HCT116 (cell line): ENCODE data around the gene C14orf180. TPM values are rescaled to one million over a fixed set of nuclear protein-coding genes. Genes with fewer than 3 reads are reported as not detected.

Source experiments
- ATAC-seq: fragments of 200-7000 bp; cut with Tn5 transposase; 2 replicates; pipeline ENCODE4 v1.9.1; 2020; ENCODE audit warnings: mild to moderate bottlenecking, moderate library complexity
- BruUV-seq: library from RNA; stranded (reverse); fragments of 400-500 nt; replicated peaks from 2 replicates; lab custom pipeline; 2021; lab: Mats Ljungman, UMichigan
- CTCF ChIA-PET: fragments of 300-600 bp; sonication (Branson Sonifier 250); formaldehyde crosslinking; loops from one replicate; lab custom pipeline; 2021; ENCODE audit warnings: antibody characterized with exemption; lab: Charles Lee
- POLR2A ChIA-PET: fragments of 300-600, 350-600 bp; sonication (Branson Sonifier 250); formaldehyde crosslinking; loops from one replicate; lab custom pipeline; 2021; ENCODE audit warnings: antibody characterized with exemption; lab: Charles Lee
- RAD21 ChIA-PET, 2 experiments: fragments of 300-600 bp; sonication (Branson Sonifier 250); formaldehyde crosslinking; loops; one replicate each; lab custom pipeline; 2023; ENCODE audit warnings: low total read pairs in 2 of 2; ENCODE audit not compliant: uncharacterized antibody in 2 of 2, unreplicated experiment in 2 of 2, low non-redundant PET in 1 of 2; lab: Charles Lee
- DNase-seq: peaks from one replicate; pipeline ENCODE4 v3.0.0-alpha.2; 2010; ENCODE audit warnings: low read depth, low spot score
- H2AFZ ChIP-seq: fragments of 200-600 bp; shearing (Covaris generic), sonication (generic); 2 replicates; pipeline ENCODE4 v1.6.1; 2017; ENCODE audit warnings: low read depth, mixed run types, mixed read lengths, antibody characterized with exemption, low read length; ENCODE audit not compliant: poor library complexity, severe bottlenecking
- H3K27ac ChIP-seq: 2 replicates; pipeline ENCODE4 v1.5.1; 2012; ENCODE audit warnings: low read depth, low read length
- H3K27me3 ChIP-seq: fragments of 200-600 bp; sonication (generic); 2 replicates; pipeline ENCODE4 v1.6.1; 2016; ENCODE audit warnings: mixed run types, low read length, mixed read lengths; ENCODE audit not compliant: insufficient read depth
- H3K36me3 ChIP-seq, 2 experiments: fragments of 200-500 bp in 1 of 2; fragments of 200-600 bp in 1 of 2; sonication (Bioruptor generic) in 1 of 2; sonication (generic) in 1 of 2; 2 replicates each; pipeline versions ENCODE4 v1.5.1 to v1.6.1; 2014 to 2016; ENCODE audit warnings: low read length in 2 of 2, inconsistent platforms in 1 of 2, mixed read lengths in 1 of 2, mixed run types in 1 of 2; ENCODE audit not compliant: insufficient read depth in 2 of 2, control insufficient read depth in 1 of 2
- H3K4me1 ChIP-seq, 2 experiments: fragments of 200-600 bp in 1 of 2; sonication (generic) in 1 of 2; 2 replicates each; pipeline versions ENCODE4 v1.5.1 to v1.6.1; 2012 to 2017; ENCODE audit warnings: low read length in 2 of 2, inconsistent platforms in 1 of 2, mild to moderate bottlenecking in 1 of 2, mixed read lengths in 1 of 2, mixed run types in 1 of 2, moderate library complexity in 1 of 2; ENCODE audit not compliant: insufficient read depth in 2 of 2, control insufficient read depth in 1 of 2
- H3K4me2 ChIP-seq: fragments of 200-600 bp; sonication (generic); 2 replicates; pipeline ENCODE4 v1.6.1; 2017; ENCODE audit warnings: mixed run types, low read length, mixed read lengths
- H3K4me3 ChIP-seq, 2 experiments: fragments of 200-600 bp in 1 of 2; sonication (generic) in 1 of 2; replicated peaks in 1 of 2; 2 replicates each; pipeline ENCODE4 v1.5.1; 2011 to 2016; ENCODE audit warnings: low read length in 2 of 2, control low read depth in 1 of 2, low read depth in 1 of 2, mild to moderate bottlenecking in 1 of 2, mixed read lengths in 1 of 2, mixed run types in 1 of 2
- H3K79me2 ChIP-seq: fragments of 200-600 bp; sonication (generic); 2 replicates; pipeline ENCODE4 v1.6.1; 2017; ENCODE audit warnings: mild to moderate bottlenecking, mixed run types, low read length, moderate library complexity, mixed read lengths; ENCODE audit not compliant: insufficient read depth
- H3K9ac ChIP-seq: fragments of 200-600 bp; sonication (generic); 2 replicates; pipeline ENCODE4 v1.6.1; 2016; ENCODE audit warnings: low read length, mixed read lengths
- H3K9me2 ChIP-seq: fragments of 200-600 bp; sonication (generic), shearing (Covaris generic); 2 replicates; pipeline ENCODE4 v1.6.1; 2017; ENCODE audit warnings: mixed run types, mild to moderate bottlenecking, moderate library complexity; ENCODE audit not compliant: insufficient read depth
- H3K9me3 ChIP-seq, 2 experiments: fragments of 200-500 bp in 1 of 2; fragments of 200-600 bp in 1 of 2; sonication (Bioruptor generic) in 1 of 2; sonication (generic) in 1 of 2; 2 replicates each; pipeline ENCODE4 v1.6.1; 2014 to 2017; ENCODE audit warnings: low read length in 2 of 2, mixed read lengths in 2 of 2, inconsistent platforms in 1 of 2, low read depth in 1 of 2, mild to moderate bottlenecking in 1 of 2, mixed run types in 1 of 2, moderate library complexity in 1 of 2; ENCODE audit not compliant: control insufficient read depth in 1 of 2, insufficient read depth in 1 of 2
- H4K20me1 ChIP-seq: fragments of 200-600 bp; sonication (generic), shearing (Covaris generic); 2 replicates; pipeline ENCODE4 v1.6.1; 2017; ENCODE audit warnings: mixed run types, mild to moderate bottlenecking, moderate library complexity; ENCODE audit not compliant: insufficient read depth
- CBX3 ChIP-seq: IDR thresholded peaks from 2 replicates; pipeline ENCODE4 v1.6.1; 2012; ENCODE audit warnings: low read depth
- CEBPB ChIP-seq: IDR thresholded peaks from 2 replicates; pipeline ENCODE4 v1.6.1; 2012; ENCODE audit warnings: low read depth
- CTCF ChIP-seq, 3 experiments: fragments of 200-600 bp in 1 of 3; sonication (generic) in 1 of 3; IDR thresholded peaks in 2 of 3; conservative IDR thresholded peaks in 1 of 3; 2 replicates each; pipeline ENCODE4 v1.5.1; 2012 to 2017; ENCODE audit warnings: low read depth in 2 of 3, low read length in 2 of 3, antibody characterized with exemption in 1 of 3, borderline replicate concordance in 1 of 3, control low read depth in 1 of 3, mild to moderate bottlenecking in 1 of 3, mixed read lengths in 1 of 3, mixed run types in 1 of 3, moderate library complexity in 1 of 3; ENCODE audit not compliant: insufficient read depth in 1 of 3
- EGR1 ChIP-seq: IDR thresholded peaks from 2 replicates; pipeline ENCODE4 v1.6.1; 2012; ENCODE audit warnings: low read depth
- EZH2 ChIP-seq: fragments of 200-600 bp; sonication (generic); IDR thresholded peaks from 2 replicates; pipeline ENCODE4 v1.6.1; 2017; ENCODE audit warnings: antibody characterized with exemption, mixed run types
- EZH2phosphoT487 ChIP-seq: fragments of 200-600 bp; IDR thresholded peaks from 2 replicates; pipeline ENCODE4 v1.6.1; 2018; ENCODE audit warnings: antibody characterized with exemption, borderline replicate concordance
- REST ChIP-seq: IDR thresholded peaks from 2 replicates; pipeline ENCODE4 v1.6.1; 2012; ENCODE audit warnings: low read depth
- SIN3A ChIP-seq: IDR thresholded peaks from 2 replicates; pipeline ENCODE4 v1.6.1; 2012; ENCODE audit warnings: low read depth
- SRF ChIP-seq: IDR thresholded peaks from 2 replicates; pipeline ENCODE4 v1.6.1; 2012; ENCODE audit warnings: low read depth
- YY1 ChIP-seq: IDR thresholded peaks from 2 replicates; pipeline ENCODE4 v1.6.1; 2011; ENCODE audit warnings: low read length, low read depth, moderate library complexity, mild to moderate bottlenecking; ENCODE audit not compliant: insufficient replicate concordance; ENCODE audit errors: extremely low read depth
- ZFX ChIP-seq: fragments of 450-650 bp; IDR thresholded peaks from 2 replicates; pipeline ENCODE4 v1.6.1; 2017
- intact Hi-C: fragments of 100-400 bp; cut with micrococcal nuclease; formaldehyde crosslinking; loops from 2 replicates; pipeline ENCODE4 v1.10.0; 2022
- total RNA-seq: library from RNA; stranded (reverse); gene quantifications from one replicate; pipeline ENCODE4 v1.2.1, GENCODE V29; 2021; ENCODE audit not compliant: unreplicated experiment

C14orf180 gene
- total RNA-seq, 1 experiment from 2014 or later = not detected

GRCh38 chr14:104586832-104587620 is 7.5 kb downstream of the C14orf180 start:
- ATAC-seq (no peak), DNase-seq (no peak)
- Histone ChIP-seq H3K4me1 (no peaks in the 10 kb centered on the region), H4K20me1 (no peaks in the 10 kb centered on the region), H3K9me3 (no peaks in the 10 kb centered on the region), H3K36me3 (no peaks in the 10 kb centered on the region), H2AFZ (no peak overlapping the region), H3K79me2 (no peaks in the 10 kb centered on the region), H3K4me3 (no peak overlapping the region), H3K4me2 (no peak overlapping the region), H3K9me2 (no peaks in the 10 kb centered on the region), H3K27ac (no peak overlapping the region), H3K27me3 (no peaks in the 10 kb centered on the region), H3K9ac (no peak overlapping the region)
- ChIA-PET CTCF (no interaction called here), POLR2A (no interaction called here), RAD21 (no interaction called here)
- TF ChIP-seq EZH2 (no peak), CEBPB (no peak), YY1 (no peak), EZH2phosphoT487 (no peak), SIN3A (no peak), REST (no peak), EGR1 (no peak), CTCF (IDR thresholded peaks at IDR 0.05 in 2 of 3, conservative IDR thresholded peaks at IDR 0.05 in 1 of 3; ENCODE audit: borderline replicate concordance in 1 of 3, insufficient read depth in 1 of 3, low read depth in 2 of 3, low read length in 2 of 3) (no peak), ZFX (no peak), CBX3 (no peak), SRF (no peak)
- BruUV-seq = no TSS peak
- intact Hi-C loops = no loop called here
